ENCODE measurements around the gene TXLNG. TPM values are rescaled to one million over a fixed set of nuclear protein-coding genes. Genes with fewer than 3 reads are reported as not detected.
"Not testable (repeated sequence)": the region's sequence is repeated elsewhere in the genome, so short reads cannot be mapped to it uniquely, and the experiment has no call there.

TXLNG gene
- total RNA-seq, 1 donor from 2014 or later: 11.2 TPM

DNA sequence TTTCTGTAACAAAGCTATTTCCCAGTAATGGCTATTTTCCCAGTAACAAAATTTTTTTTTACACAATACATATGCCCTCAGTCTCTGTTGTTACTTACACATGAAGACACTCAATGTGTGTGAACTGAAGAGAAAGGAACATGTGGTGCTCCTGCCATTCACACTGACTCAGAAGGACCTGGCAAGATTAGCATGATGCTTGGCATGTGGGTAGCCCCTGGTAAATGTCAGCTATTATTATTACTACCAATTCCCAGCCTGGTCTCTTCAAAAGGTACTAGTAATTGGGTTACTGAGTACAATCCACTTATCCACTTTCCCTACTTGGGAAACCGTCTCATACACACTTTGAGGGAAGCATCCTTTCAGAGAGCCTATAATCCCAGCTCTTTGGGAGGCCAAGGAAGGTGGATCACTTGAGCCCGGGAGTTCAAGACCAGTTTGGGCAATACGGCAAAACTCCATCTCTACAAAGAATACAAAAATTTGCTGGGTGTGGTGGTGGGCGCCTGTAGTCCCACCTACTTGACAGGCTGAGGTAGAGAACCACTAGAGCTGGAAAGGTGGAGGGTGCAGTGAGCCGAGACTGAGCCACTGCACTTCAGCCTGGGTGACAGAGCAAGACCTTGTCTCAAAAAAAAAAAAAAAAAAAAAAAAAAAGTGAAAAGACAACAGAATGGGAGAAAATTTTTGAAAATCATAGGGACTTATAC, 69.3 kb downstream of the TXLNG start:
- Histone ChIP-seq H3K27ac (no peak overlapping the region), H3K36me3 (peaks cover 63% of the 10 kb centered on the region), H3K4me3 (no peak overlapping the region), H3K9me3 (no peaks in the 10 kb centered on the region), H3K4me1 (no peaks in the 10 kb centered on the region), H3K27me3 (ENCODE audit: low read depth) (no peaks in the 10 kb centered on the region)
- intact Hi-C loops (cut with DNase I): no loop called here
- ATAC-seq (no peak), DNase-seq (no peak)
- no peak for TF ChIP-seq CTCF (IDR thresholded peaks at IDR 0.05)

DNA sequence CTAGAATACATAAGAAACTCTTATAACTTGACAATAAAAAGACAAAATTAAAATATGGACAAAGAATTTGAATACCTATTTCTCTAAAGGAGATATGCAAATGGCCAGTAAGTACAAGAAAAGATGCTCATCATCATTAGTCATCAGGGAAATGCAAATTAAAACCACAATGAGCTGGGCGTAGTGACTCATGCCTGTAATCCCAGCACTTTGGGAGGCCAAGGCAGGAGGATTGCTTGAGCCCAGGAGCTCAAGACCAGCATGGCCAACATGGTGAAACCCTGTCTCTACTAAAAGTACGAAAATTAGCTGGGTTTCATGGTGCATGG, 69.8 kb downstream of the TXLNG start:
- H3K27ac ChIP-seq; ATAC-seq; DNase-seq; H3K9me3 ChIP-seq; intact Hi-C loops (cut with DNase I); H3K27me3 ChIP-seq (ENCODE audit: low read depth); H3K4me1 ChIP-seq; H3K4me3 ChIP-seq: not testable (repeated sequence)
- H3K36me3 ChIP-seq: peaks cover 59% of the 10 kb centered on the region

DNA sequence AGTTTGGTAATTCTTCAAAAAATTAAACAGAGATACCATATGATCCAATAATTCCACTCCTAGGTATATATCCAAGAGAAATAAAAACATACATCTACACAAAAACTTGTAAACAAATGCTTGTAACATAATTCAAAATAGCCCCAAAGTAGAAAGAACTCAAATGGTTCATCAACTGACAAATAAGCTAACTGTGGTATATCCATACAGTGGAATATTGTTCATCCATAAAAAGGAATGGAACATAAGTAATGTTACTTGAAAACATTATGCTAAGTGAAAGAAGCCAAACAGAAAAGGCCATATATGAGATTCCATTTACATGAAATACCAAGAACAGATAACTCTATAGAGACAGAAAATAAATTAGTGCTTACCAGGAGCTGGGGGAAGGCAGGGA, 70.5 kb downstream of the TXLNG start:
- no peak for TF ChIP-seq CTCF (IDR thresholded peaks at IDR 0.05)
- Histone ChIP-seq H3K9me3 (no peaks in the 10 kb centered on the region), H3K36me3 (peaks cover 59% of the 10 kb centered on the region), H3K4me1 (no peaks in the 10 kb centered on the region), H3K4me3 (no peak overlapping the region), H3K27ac (no peak overlapping the region), H3K27me3 (ENCODE audit: low read depth) (no peaks in the 10 kb centered on the region)
- ATAC-seq (no peak), DNase-seq (no peak)
- intact Hi-C loops (cut with DNase I): no loop called here

- no peaks in the 10 kb centered on the region for H3K9me3 ChIP-seq
- intact Hi-C loops (cut with DNase I): no loop called here
- ATAC-seq (no peak), DNase-seq (no peak)
- no peak for TF ChIP-seq CTCF (IDR thresholded peaks at IDR 0.05)
- peaks cover 33% of the 10 kb centered on the region for H3K36me3 ChIP-seq
- no peaks in the 10 kb centered on the region for H3K27me3 ChIP-seq (ENCODE audit: low read depth)
- peaks cover 3% of the 10 kb centered on the region for H3K4me1 ChIP-seq
- H3K27ac ChIP-seq: no peak overlapping the region
- no peak overlapping the region for H3K4me3 ChIP-seq
These were observed 76.6 kb downstream of the TXLNG start for GRCh38 chrX:16862829-16863228.

- intact Hi-C loops (cut with DNase I): no loop called here
These were observed 81.7 kb downstream of the TXLNG start for GRCh38 chrX:16867947-16868346.

More at GRCh38 chrX:16867947-16868346, 81.7 kb downstream of the TXLNG start:
- no peak for ATAC-seq
- no peak for DNase-seq
- Histone ChIP-seq H3K27me3 (ENCODE audit: low read depth) (no peaks in the 10 kb centered on the region), H3K9me3 (no peaks in the 10 kb centered on the region), H3K4me1 (peaks cover 19% of the 10 kb centered on the region), H3K27ac (no peak overlapping the region), H3K4me3 (no peak overlapping the region), H3K36me3 (peaks cover 4% of the 10 kb centered on the region)
- TF ChIP-seq CTCF (IDR thresholded peaks at IDR 0.05): no peak
